Measurements from ENCODE around the gene CMTR1.

The CMTR1 gene

DNA sequence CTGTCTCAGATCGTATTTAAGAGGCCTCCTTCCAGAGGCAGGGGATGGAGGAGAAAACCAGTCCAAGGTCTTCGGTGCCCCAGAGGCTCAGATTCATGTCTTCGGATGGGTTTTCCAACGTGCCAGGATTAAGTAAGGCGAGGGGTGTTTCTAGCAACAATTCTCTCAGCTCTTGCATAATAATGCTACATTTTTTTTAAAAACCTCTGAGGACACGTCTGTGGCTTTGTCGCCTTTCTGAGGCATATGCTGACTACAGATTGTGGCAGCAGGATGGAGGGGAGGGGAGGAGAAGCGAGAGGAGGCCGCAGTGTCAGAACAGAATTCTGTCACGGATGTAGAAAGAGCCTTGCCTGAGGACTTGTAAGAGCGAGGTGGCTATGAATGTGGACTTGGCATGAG lies 84.4 kb downstream of the CMTR1 start:
- in situ Hi-C loops (cut with HindIII; ENCODE audit: low pct_ligation_motif_present, low pct_unique_long_range_greater_than_20kb, low sequenced_read_pairs): no loop called here
- no peak for DNase-seq

- no peak for DNase-seq
- in situ Hi-C loops (cut with HindIII; ENCODE audit: low pct_ligation_motif_present, low pct_unique_long_range_greater_than_20kb, low sequenced_read_pairs): no loop called here
Observed at GRCh38 chr6:37518116-37518515, 85.1 kb downstream of the CMTR1 start.

DNA sequence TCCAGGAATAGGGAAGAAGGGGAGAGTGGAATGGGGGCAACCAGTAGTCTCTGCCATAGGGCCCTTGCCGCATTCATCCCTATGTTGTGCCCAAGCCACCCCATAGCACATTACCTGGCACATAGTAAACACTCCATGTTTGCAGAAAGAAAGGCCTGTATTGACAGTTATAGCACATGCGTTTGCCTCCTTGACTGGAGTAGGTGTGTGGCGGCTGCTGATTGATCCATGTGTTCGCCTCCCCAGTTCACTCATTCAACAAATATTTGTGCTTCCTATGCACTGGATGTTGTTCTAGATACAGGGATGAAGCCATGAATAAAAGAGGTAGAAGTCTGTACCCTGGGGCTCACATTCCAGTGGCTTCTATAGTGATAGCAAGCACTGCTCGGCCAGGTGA lies 86.4 kb downstream of the CMTR1 start:
- in situ Hi-C loops (cut with HindIII; ENCODE audit: low pct_ligation_motif_present, low pct_unique_long_range_greater_than_20kb, low sequenced_read_pairs): no loop called here
- no peak for DNase-seq

DNA sequence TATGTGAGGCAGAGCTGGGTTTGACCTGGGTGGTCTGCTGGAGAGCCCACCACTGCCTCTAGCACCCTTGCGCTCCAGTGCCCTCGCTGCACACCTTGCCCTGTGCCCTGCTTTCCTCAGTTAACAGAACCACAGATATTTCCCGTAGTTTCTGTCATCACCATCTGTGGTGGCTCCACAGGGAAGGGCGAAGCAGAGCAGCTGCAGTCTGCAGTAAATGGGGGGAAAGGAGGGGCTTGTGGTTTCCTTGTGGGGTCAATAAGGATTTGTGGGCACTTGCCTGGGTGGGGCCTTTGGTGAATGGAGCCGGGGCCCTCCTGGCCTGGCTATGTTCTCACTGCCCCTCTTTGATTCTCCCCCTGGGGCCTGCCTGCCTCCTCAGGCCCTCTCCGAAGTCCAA lies 87.9 kb downstream of the CMTR1 start:
- DNase-seq: no peak

GRCh38 chr6:37521674-37522073 lies 88.7 kb downstream of the CMTR1 start:
- DNase-seq: no peak
- in situ Hi-C loops (cut with HindIII; ENCODE audit: low pct_ligation_motif_present, low pct_unique_long_range_greater_than_20kb, low sequenced_read_pairs): no loop called here

More for the DNA sequence above, 87.9 kb downstream of the CMTR1 start:
- in situ Hi-C loops (cut with HindIII; ENCODE audit: low pct_ligation_motif_present, low pct_unique_long_range_greater_than_20kb, low sequenced_read_pairs): no loop called here

DNA sequence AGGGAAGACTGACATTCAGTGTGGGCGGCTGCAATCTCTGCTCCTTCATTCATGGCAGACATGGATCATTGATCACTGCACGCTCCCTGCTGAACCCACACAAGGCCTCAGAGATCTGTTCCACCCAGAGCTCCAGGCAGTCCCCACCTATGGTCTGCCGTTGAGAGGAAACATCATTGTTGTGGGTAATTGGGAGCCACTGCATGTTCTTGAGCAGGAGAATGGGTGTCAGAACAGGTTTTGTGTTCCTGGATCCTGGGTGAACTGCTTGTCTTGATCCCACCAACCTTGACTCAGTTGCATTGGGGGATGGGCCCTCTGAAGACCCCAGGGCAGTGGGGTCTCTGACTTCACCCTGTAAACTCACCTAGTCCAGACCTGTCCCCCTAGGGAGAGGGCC lies 89.8 kb downstream of the CMTR1 start:
- in situ Hi-C loops (cut with HindIII; ENCODE audit: low pct_ligation_motif_present, low pct_unique_long_range_greater_than_20kb, low sequenced_read_pairs): no loop called here
- no peak for DNase-seq

DNA sequence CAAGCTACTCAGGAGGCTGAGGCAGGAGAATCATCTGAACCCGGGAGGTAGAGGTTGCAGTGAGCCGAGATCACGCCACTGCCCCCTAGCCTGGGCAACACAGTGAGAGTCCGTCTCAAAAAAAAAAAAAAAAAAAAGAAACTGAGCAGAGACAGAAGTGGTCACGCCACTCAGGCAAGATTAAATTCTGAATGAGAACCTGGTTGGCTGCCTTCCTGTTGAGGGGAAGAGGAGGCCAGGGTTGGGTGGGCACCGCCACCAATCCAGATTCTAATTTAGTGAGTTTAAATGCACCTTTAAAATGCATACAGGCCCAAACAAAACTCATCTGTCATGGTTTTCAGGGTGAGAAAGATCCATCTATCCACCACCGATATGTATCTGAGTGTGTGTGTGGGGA lies 90.4 kb downstream of the CMTR1 start:
- DNase-seq: no peak
- in situ Hi-C loops (cut with HindIII; ENCODE audit: low pct_ligation_motif_present, low pct_unique_long_range_greater_than_20kb, low sequenced_read_pairs): no loop called here

GRCh38 chr6:37524025-37524969 lies 91.3 kb downstream of the CMTR1 start:
- in situ Hi-C loops (cut with HindIII; ENCODE audit: low pct_ligation_motif_present, low pct_unique_long_range_greater_than_20kb, low sequenced_read_pairs): no loop called here
- DNase-seq: no peak

DNA sequence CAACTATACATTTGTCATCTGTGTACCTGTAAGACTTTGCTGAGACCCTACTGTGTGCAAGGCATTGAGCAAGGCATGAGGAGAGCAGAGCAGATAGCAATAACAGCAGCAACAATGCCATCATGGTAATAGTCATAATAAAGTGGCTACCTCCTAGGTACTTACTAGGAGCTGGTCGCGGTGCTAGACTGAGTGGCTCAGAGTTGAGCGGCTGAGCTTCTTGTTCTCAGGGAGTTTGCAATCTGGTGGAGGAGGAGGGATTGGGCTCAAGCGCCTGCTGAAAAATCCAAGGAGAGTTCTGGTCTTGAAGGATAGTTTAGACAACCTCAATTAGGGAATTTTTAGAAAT lies 91.9 kb downstream of the CMTR1 start:
- in situ Hi-C loops (cut with HindIII; ENCODE audit: low pct_ligation_motif_present, low pct_unique_long_range_greater_than_20kb, low sequenced_read_pairs): no loop called here
- no peak for DNase-seq

DNA sequence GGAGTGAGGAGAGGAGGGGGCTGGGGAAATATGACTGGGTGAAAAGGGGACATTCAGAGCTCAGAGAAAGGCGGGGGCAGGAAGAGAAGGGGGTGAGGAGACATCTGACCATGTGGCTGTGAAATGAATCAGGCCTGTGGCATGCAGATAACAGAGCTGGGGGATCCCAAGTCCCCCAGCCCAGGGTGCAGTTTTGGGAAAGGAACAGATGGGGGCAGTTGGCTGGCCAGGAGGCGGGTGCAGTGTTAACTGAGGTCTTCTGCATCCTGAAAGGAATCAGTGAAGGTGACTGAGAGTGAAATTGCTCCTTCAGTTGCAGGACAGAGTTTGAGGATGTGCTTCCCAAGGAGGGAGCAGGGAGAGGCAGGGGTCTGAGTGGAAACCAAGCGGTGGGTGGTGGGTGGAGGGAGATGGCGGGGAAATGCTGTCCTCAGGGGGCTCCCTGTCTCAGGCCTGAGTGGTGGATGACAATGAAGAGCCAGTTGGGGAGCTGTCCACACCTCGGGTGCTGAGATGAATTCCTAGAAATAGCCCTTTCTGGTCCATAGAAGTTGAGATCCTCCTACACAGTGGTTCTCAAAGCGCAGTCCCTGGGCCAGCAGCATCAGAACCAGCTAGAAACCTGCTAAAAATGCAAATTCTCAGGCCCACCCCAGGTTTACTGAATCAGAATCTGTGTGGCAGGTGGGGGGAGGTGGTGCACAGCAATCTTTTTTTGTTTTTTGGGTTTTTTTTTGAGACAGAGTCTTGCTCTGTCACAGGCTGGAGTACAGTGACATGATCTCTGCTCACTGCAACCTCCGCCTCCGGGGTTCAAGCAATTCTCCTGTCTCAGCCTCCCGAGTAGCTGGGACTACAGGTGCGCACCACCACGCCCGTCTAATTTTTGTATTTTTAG lies 92.7 kb downstream of the CMTR1 start:
- DNase-seq: peak; percentile 36
- in situ Hi-C loops (cut with HindIII; ENCODE audit: low pct_ligation_motif_present, low pct_unique_long_range_greater_than_20kb, low sequenced_read_pairs): no loop called here

- no peak for DNase-seq
- in situ Hi-C loops (cut with HindIII; ENCODE audit: low pct_ligation_motif_present, low pct_unique_long_range_greater_than_20kb, low sequenced_read_pairs): no loop called here
Observed at GRCh38 chr6:37528541-37528940, 95.5 kb downstream of the CMTR1 start.

GRCh38 chr6:37530297-37530696 lies 97.3 kb downstream of the CMTR1 start:
- DNase-seq: no peak
- in situ Hi-C loops (cut with HindIII; ENCODE audit: low pct_ligation_motif_present, low pct_unique_long_range_greater_than_20kb, low sequenced_read_pairs): no loop called here

DNA sequence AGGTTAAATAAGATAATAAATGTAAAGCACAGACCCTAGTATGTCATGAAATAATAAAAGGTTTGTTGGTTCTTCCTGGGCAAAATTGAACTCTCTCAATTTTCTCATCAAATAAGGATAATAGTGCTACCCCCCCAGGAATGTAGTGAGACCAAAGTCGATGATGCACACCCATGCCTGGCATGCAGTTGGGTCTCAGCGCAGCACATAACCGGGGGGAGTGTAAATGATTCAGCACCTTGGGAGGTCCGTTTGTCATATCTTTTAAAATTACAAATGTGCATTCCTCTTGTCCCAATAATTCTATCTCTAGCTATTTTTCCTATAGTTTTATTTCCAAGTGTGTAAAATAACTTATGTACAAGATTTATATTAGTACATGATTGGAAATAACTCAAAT lies 98.0 kb downstream of the CMTR1 start:
- DNase-seq: peak; percentile 25
- in situ Hi-C loops (cut with HindIII; ENCODE audit: low pct_ligation_motif_present, low pct_unique_long_range_greater_than_20kb, low sequenced_read_pairs): no loop called here

Measured in ACHN (cell line).